IMR-90 (cell line): ENCODE data around the gene FNBP1. TPM values are rescaled to one million over a fixed set of nuclear protein-coding genes. Genes with fewer than 3 reads are reported as not detected.

Experiments used
- ATAC-seq: fragments of 200-7000 bp; cut with Tn5 transposase; 2 replicates; pipeline ENCODE4 v1.9.1; 2020; ENCODE audit warnings: low read depth, mild to moderate bottlenecking, moderate library complexity
- BruUV-seq: library from RNA; stranded (reverse); fragments of 400-500 nt; replicated peaks from 2 replicates; lab custom pipeline; 2021; lab: Mats Ljungman, UMichigan
- CTCF ChIA-PET: fragments of 300-600 bp; formaldehyde crosslinking; extraction: SDS; loops from one replicate; lab custom pipeline; 2021; ENCODE audit warnings: antibody characterized with exemption; lab: Yijun Ruan, JAX
- POLR2A ChIA-PET: fragments of 300-600 bp; sonication (Branson Sonifier 250); formaldehyde crosslinking; loops from one replicate; lab custom pipeline; 2022; ENCODE audit warnings: antibody characterized with exemption; ENCODE audit not compliant: unreplicated experiment; lab: Charles Lee
- DNase-seq: peaks from one replicate; pipeline ENCODE4 v3.0.0; 2013
- H2AFZ ChIP-seq: replicated peaks from 2 replicates; pipeline ENCODE3; 2013; ENCODE audit warnings: low read length, mild to moderate bottlenecking; ENCODE audit not compliant: poor library complexity
- H2AK5ac ChIP-seq: 2 replicates; pipeline ENCODE4 v1.6.1; 2013; ENCODE audit warnings: low read depth, low read length, inconsistent platforms
- H2AK9ac ChIP-seq: replicated peaks from 2 replicates; pipeline ENCODE3; 2013; ENCODE audit warnings: mild to moderate bottlenecking, low read depth, low read length, moderate library complexity; ENCODE audit not compliant: poor library complexity
- H2BK120ac ChIP-seq: 2 replicates; pipeline ENCODE4 v1.6.1; 2013; ENCODE audit warnings: low read depth, low read length, inconsistent platforms
- H2BK15ac ChIP-seq: 3 replicates; pipeline ENCODE4 v1.6.1; 2013; ENCODE audit warnings: low read depth, low read length, inconsistent platforms
- H2BK20ac ChIP-seq: 2 replicates; pipeline ENCODE4 v1.6.1; 2013; ENCODE audit warnings: low read depth, mild to moderate bottlenecking, inconsistent platforms, low read length, moderate library complexity
- H2BK5ac ChIP-seq: 2 replicates; pipeline ENCODE4 v1.6.1; 2013; ENCODE audit warnings: mild to moderate bottlenecking, low read depth, low read length, inconsistent platforms; ENCODE audit not compliant: poor library complexity, severe bottlenecking
- H3K14ac ChIP-seq: replicated peaks from 2 replicates; pipeline ENCODE4 v1.6.1; 2013; ENCODE audit warnings: low read depth, low read length, inconsistent platforms
- H3K18ac ChIP-seq: 2 replicates; pipeline ENCODE4 v1.6.1; 2013; ENCODE audit warnings: low read depth, low read length, control low read depth
- H3K23ac ChIP-seq: 2 replicates; pipeline ENCODE4 v1.6.1; 2013; ENCODE audit warnings: low read depth, low read length, inconsistent platforms
- H3K27ac ChIP-seq: 2 replicates; pipeline ENCODE4 v1.5.1; 2013; ENCODE audit warnings: mild to moderate bottlenecking, control low read depth, low read length; ENCODE audit not compliant: insufficient read depth
- H3K27me3 ChIP-seq: 2 replicates; pipeline ENCODE4 v1.6.1; 2013; ENCODE audit warnings: low read length; ENCODE audit not compliant: control insufficient read depth, insufficient read depth
- H3K36me3 ChIP-seq: 2 replicates; pipeline ENCODE4 v1.6.1; 2013; ENCODE audit warnings: low read length, mixed read lengths; ENCODE audit not compliant: control insufficient read depth, insufficient read depth
- H3K4ac ChIP-seq: 2 replicates; pipeline ENCODE4 v1.6.1; 2013; ENCODE audit warnings: low read depth, low read length, inconsistent platforms
- H3K4me1 ChIP-seq: 2 replicates; pipeline ENCODE4 v1.6.1; 2013; ENCODE audit warnings: low read length, mixed read lengths; ENCODE audit not compliant: control insufficient read depth, insufficient read depth
- H3K4me2 ChIP-seq: 2 replicates; pipeline ENCODE4 v1.6.1; 2013; ENCODE audit warnings: low read depth, mild to moderate bottlenecking, control low read depth, low read length, moderate library complexity
- H3K4me3 ChIP-seq: 2 replicates; pipeline ENCODE4 v1.5.1; 2013; ENCODE audit warnings: low read depth, mild to moderate bottlenecking, control low read depth, low read length, moderate library complexity; ENCODE audit not compliant: insufficient read depth
- H3K56ac ChIP-seq: 2 replicates; pipeline ENCODE4 v1.6.1; 2013; ENCODE audit warnings: low read length, inconsistent platforms; ENCODE audit not compliant: insufficient read depth; ENCODE audit errors: extremely low read depth
- H3K79me1 ChIP-seq, 2 experiments: 2 replicates each; pipeline ENCODE4 v1.6.1; 2013; ENCODE audit warnings: low read length in 2 of 2, inconsistent platforms in 1 of 2, low read depth in 1 of 2
- H3K9ac ChIP-seq: 2 replicates; pipeline ENCODE4 v1.6.1; 2013; ENCODE audit warnings: low read depth, low read length, control low read depth
- H3K9me1 ChIP-seq: 2 replicates; pipeline ENCODE4 v1.6.1; 2013; ENCODE audit warnings: low read length, inconsistent platforms; ENCODE audit not compliant: insufficient read depth
- H3K9me3 ChIP-seq: 2 replicates; pipeline ENCODE4 v1.6.1; 2013; ENCODE audit warnings: low read length; ENCODE audit not compliant: control insufficient read depth, insufficient read depth
- H4K20me1 ChIP-seq: 2 replicates; pipeline ENCODE4 v1.6.1; 2013; ENCODE audit warnings: low read length, inconsistent platforms; ENCODE audit not compliant: insufficient read depth
- H4K5ac ChIP-seq: 2 replicates; pipeline ENCODE4 v1.6.1; 2013; ENCODE audit warnings: mild to moderate bottlenecking, low read depth, low read length, control low read depth
- H4K8ac ChIP-seq, 2 experiments: 2 replicates each; pipeline ENCODE4 v1.6.1; 2013; ENCODE audit warnings: low read depth in 2 of 2, low read length in 2 of 2, control low read depth in 1 of 2, inconsistent platforms in 1 of 2
- H4K91ac ChIP-seq: 2 replicates; pipeline ENCODE4 v1.6.1; 2013; ENCODE audit warnings: low read depth, low read length, inconsistent platforms; ENCODE audit not compliant: insufficient read depth
- CHD1 ChIP-seq: IDR thresholded peaks from 2 replicates; pipeline ENCODE4 v1.6.1; 2012; ENCODE audit warnings: low read depth, low read length, improper control_type of control experiment
- CTCF ChIP-seq: conservative IDR thresholded peaks from 2 replicates; pipeline ENCODE4 v1.5.1; 2012; ENCODE audit warnings: mild to moderate bottlenecking, low read depth, low read length, improper control_type of control experiment
- ELK1 ChIP-seq: fragments of 150-350 bp; IDR thresholded peaks from 2 replicates; pipeline ENCODE4 v1.6.1; 2016; ENCODE audit warnings: low read depth, mild to moderate bottlenecking, low read length, moderate library complexity, borderline replicate concordance
- FOS ChIP-seq: fragments of 150-350 bp; IDR thresholded peaks from 2 replicates; pipeline ENCODE4 v1.6.1; 2016; ENCODE audit warnings: low read depth, low read length
- MAFK ChIP-seq: IDR thresholded peaks from 2 replicates; pipeline ENCODE4 v1.6.1; 2012; ENCODE audit warnings: low read depth, low read length, improper control_type of control experiment
- MXI1 ChIP-seq: IDR thresholded peaks from 2 replicates; pipeline ENCODE4 v1.6.1; 2012; ENCODE audit warnings: low read depth, mild to moderate bottlenecking, low read length, moderate library complexity, borderline replicate concordance
- NFE2L2 ChIP-seq: fragments of 150-350 bp; IDR thresholded peaks from 2 replicates; pipeline ENCODE4 v1.6.1; 2016; ENCODE audit warnings: low read depth, mild to moderate bottlenecking, low read length
- POLR2A ChIP-seq: IDR thresholded peaks from 2 replicates; pipeline ENCODE4 v1.6.1; 2012; ENCODE audit warnings: mild to moderate bottlenecking, low read depth, low read length
- RFX5 ChIP-seq: IDR thresholded peaks from 2 replicates; pipeline ENCODE4 v1.8.0; 2012; ENCODE audit warnings: low read depth, mild to moderate bottlenecking, low read length, moderate library complexity
- WGBS, 2 experiments: methylation state at CpG; one replicate each; pipeline versions ENCODE4 v1.1.5 to v1.1.7; 2013; ENCODE audit warnings: missing lambda C conversion rate in 2 of 2; ENCODE audit not compliant: insufficient read length in 1 of 2; ENCODE audit errors: extremely low coverage in 2 of 2; 5-methylcytosine and 5-hydroxymethylcytosine counted together
- dilution Hi-C: fragments of 300-500 bp; cut with HindIII; formaldehyde crosslinking; loops from one replicate; pipeline ENCODE4 v1.14.3; 2018; ENCODE audit warnings: low sequenced_read_pairs; ENCODE audit not compliant: unreplicated experiment
- in situ Hi-C: fragments of 300-500 bp; cut with MboI; formaldehyde crosslinking; loops from 3 replicates; pipeline ENCODE4 v1.14.3; 2019; ENCODE audit warnings: low sequenced_read_pairs, inconsistent platforms, mixed read lengths
- intact Hi-C: fragments of 100-400 bp; cut with micrococcal nuclease; formaldehyde crosslinking; loops from 2 replicates; pipeline ENCODE4 v1.10.0; 2022
- polyA plus RNA-seq, 3 experiments: library from polyadenylated mRNA; depleted of rRNA; stranded (reverse); fragments of >200 nt; gene quantifications; 2 replicates each; pipeline ENCODE4 v1.2.3, GENCODE V29; 2012; ENCODE audit warnings: low replicate concordance in 1 of 3
- total RNA-seq: library from RNA; depleted of rRNA; stranded (reverse); fragments of >200 nt; gene quantifications from 2 replicates; pipeline ENCODE4 v1.2.3, GENCODE V29; 2012

FNBP1 gene
- total and polyA plus RNA-seq, 2 of the 4 experiments (the other 2 are of a cell fraction): 10.3 to 15.4 TPM

GRCh38 chr9:130078547-130078946, 35.6 kb upstream of the FNBP1 start:
- BruUV-seq: no TSS peak
- H3K4me3 ChIP-seq: no peak overlapping the region
- intact Hi-C loops: no loop called here
- no peak overlapping the region for H2BK120ac ChIP-seq
- no peak overlapping the region for H2AK5ac ChIP-seq
- TF ChIP-seq CTCF: no peak
- TF ChIP-seq MAFK: no peak
- no peak for TF ChIP-seq NFE2L2
- TF ChIP-seq CHD1: no peak
- no peak for TF ChIP-seq ELK1
- no peak for TF ChIP-seq FOS
- no peak for TF ChIP-seq MXI1
- no peak for TF ChIP-seq POLR2A
- no peak for TF ChIP-seq RFX5
- ChIA-PET POLR2A (no interaction called here), CTCF (interaction anchor here (1.0 kb wide), 1 partner anchor 19 kb away, joined by 3 read pairs; no protein-coding TSS in a partner anchor)
- H3K4me2 ChIP-seq: no peak overlapping the region
- peaks cover 41% of the 10 kb centered on the region for H3K36me3 ChIP-seq
- no peak overlapping the region for H4K8ac ChIP-seq
- no CpG with 5 or more reads among the region's 3 CpGs for WGBS, 2 experiments
- H3K27me3 ChIP-seq: no peaks in the 10 kb centered on the region
- H3K9me3 ChIP-seq: no peaks in the 10 kb centered on the region
- H3K23ac ChIP-seq: no peak overlapping the region
- H2AK9ac ChIP-seq: no peak overlapping the region
- H3K79me1 ChIP-seq: peaks cover 20 to 42% of the 10 kb centered on the region in 2 experiments
- H2BK15ac ChIP-seq: no peak overlapping the region
- H3K4ac ChIP-seq: no peak overlapping the region
- H3K4me1 ChIP-seq: no peaks in the 10 kb centered on the region
- no peak overlapping the region for H3K14ac ChIP-seq
- H3K9ac ChIP-seq: no peak overlapping the region
- no peak overlapping the region for H2AFZ ChIP-seq
- H4K91ac ChIP-seq: no peak overlapping the region
- H3K18ac ChIP-seq: no peak overlapping the region
- H2BK5ac ChIP-seq: no peak overlapping the region
- no peak overlapping the region for H2BK20ac ChIP-seq
- H4K20me1 ChIP-seq: peaks cover 16% of the 10 kb centered on the region
- H3K27ac ChIP-seq: no peak overlapping the region
- no peak overlapping the region for H4K5ac ChIP-seq
- in situ Hi-C loops: no loop called here
- H3K9me1 ChIP-seq: peaks cover 10% of the 10 kb centered on the region
- dilution Hi-C loops: no loop called here
- ATAC-seq: no peak
- H3K56ac ChIP-seq: no peak overlapping the region
- DNase-seq: no peak
